Heart right ventricle (tissue), 16 donors: ENCODE results near the gene CD160. TPM values are rescaled to one million over a fixed set of nuclear protein-coding genes. Genes with fewer than 3 reads are reported as not detected.

Experiments
- ATAC-seq, 8 donors: fragments of 200-7000 bp; cut with Tn5 transposase; one replicate each; pipeline ENCODE4 v1.9.1; 2020; ENCODE audit warnings: mild to moderate bottlenecking in 8 of 8, moderate library complexity in 8 of 8, moderate number of reproducible peaks in 1 of 8
- DNase-seq, 2 donors: peaks; one replicate each; pipeline ENCODE4 v3.0.0-alpha.2; 2020
- H3K27ac ChIP-seq, 10 donors: fragments of 200-600 bp; sonication (generic) in 2 of 10; one replicate each; pipeline versions ENCODE4 v1.5.0 to v1.8.0; 2020 to 2022; ENCODE audit warnings: mild to moderate bottlenecking in 3 of 10
- H3K27me3 ChIP-seq, 7 donors: fragments of 200-600 bp; one replicate each; pipeline ENCODE4 v1.8.0; 2021 to 2022; ENCODE audit warnings: mild to moderate bottlenecking in 2 of 7
- H3K36me3 ChIP-seq, 9 donors: fragments of 200-600 bp; sonication (generic) in 1 of 9; one replicate each; pipeline versions ENCODE4 v1.5.0 to v1.8.0; 2020 to 2022; ENCODE audit warnings: mild to moderate bottlenecking in 2 of 9
- H3K4me1 ChIP-seq, 9 donors: fragments of 200-600 bp; sonication (generic) in 1 of 9; one replicate each; pipeline versions ENCODE4 v1.5.0 to v1.8.0; 2020 to 2022; ENCODE audit warnings: mild to moderate bottlenecking in 4 of 9
- H3K4me3 ChIP-seq, 10 donors: fragments of 200-600 bp; sonication (generic) in 2 of 10; one replicate each; pipeline versions ENCODE4 v1.5.0 to v1.8.0; 2020 to 2022; ENCODE audit warnings: mild to moderate bottlenecking in 7 of 10, moderate library complexity in 2 of 10
- H3K9me3 ChIP-seq, 11 donors: fragments of 200-600 bp in 10 of 11; sonication (generic) in 2 of 11; one replicate each; pipeline versions ENCODE4 v1.5.0 to v1.8.0; 2013 to 2022; ENCODE audit warnings: mild to moderate bottlenecking in 2 of 11, control low read depth in 1 of 11, moderate library complexity in 1 of 11
- CTCF ChIP-seq, 9 donors: fragments of 200-600 bp; sonication (generic) in 2 of 9; IDR thresholded peaks; one replicate each; pipeline versions ENCODE4 v1.5.0 to v1.8.0; 2021 to 2022; ENCODE audit warnings: antibody characterized with exemption in 9 of 9, mild to moderate bottlenecking in 5 of 9, moderate library complexity in 1 of 9
- WGBS, 2 donors: extraction: QIAGEN DNeasy Blood & Tissue Kit; methylation state at CpG; one replicate each; pipeline ENCODE4 v1.1.7; 2013; ENCODE audit warnings: inconsistent platforms in 1 of 2; 5-methylcytosine and 5-hydroxymethylcytosine counted together
- intact Hi-C, 10 donors: fragments of 100-400 bp; cut with DNase I; formaldehyde crosslinking; loops; one replicate each; pipeline versions ENCODE4 v1.11.1 to v1.14.2; 2022
- polyA plus RNA-seq, 2 donors: library from polyadenylated mRNA; stranded (reverse); fragments of 200-250 nt; gene quantifications; one replicate each; pipeline ENCODE4 v1.2.3, GENCODE V29; 2013
- total RNA-seq, 10 donors: library from RNA; stranded (reverse); fragmentation: NEBNext Ultra II Directional in 3 of 10; extraction: Animal tissue kit (Norgen Biotek cat#: 25700) in 3 of 10; gene quantifications; one replicate each; pipeline versions ENCODE4 v1.2.1 to v1.2.4, GENCODE V29; 2021 to 2023
- donor health status: Arrhythmogenic right ventricular cardiomyopathy.
- donor health status: ischemic (EF 13 %, LVEDD 7.1; RV severe dilation, severe dysfunction).
- donor health status: healthy with polysubstance abuse.
- donor health status: DM: no; HTN: yes; CAD: no.
- donor health status: DM: no; HTN: no; CAD: no.
- donor health status: ischemic (EF 25% LVEDD 6.9; RV normal size, moderate dysfunction).
- donor health status: ischemic (EF 25% LVEDD 5.7; RV mildly dilated, moderate dysfunction).
- donor health status: healthy.
- donor health status: DM: yes; HTN: yes; CAD: no.
- donor health status: Ischemic cardiomyopathy.
- donor health status: ischemic (EF 35%, LVEDD 5.7; RV mildly dilated, moderate dysfunction).
- donor health status: nonischemic (EF 11% LVEDD 7.7; RV severe dilation, severe dysfunction).
- donor health status: DM: yes; HTN: yes; CAD: no.
- donor health status: PGD.
- donor health status: ischemic (EF 29% LVEDD 5.4; RV normal size, mild dysfunction).
- donor health status: nonischemic (EF 23%, LVEDD 6.1; RV moderate dilation, normal function).

CD160 gene
- total and polyA plus RNA-seq, 12 donors: 0.03 to 0.58 (median 0.18) TPM; not detected in 9

- DNase-seq: no peak
- no peak overlapping the region for H3K27ac ChIP-seq
- TF ChIP-seq CTCF (IDR thresholded peaks at IDR 0.05): no peak
- no peaks in the 10 kb centered on the region for H3K9me3 ChIP-seq
- peaks cover 0 to 23% (median 0%) of the 10 kb centered on the region in 9 donors for H3K4me1 ChIP-seq
- H3K36me3 ChIP-seq: peaks cover 0 to 100% (median 96%) of the 10 kb centered on the region in 9 donors
- no peak overlapping the region for H3K4me3 ChIP-seq
- 90 to 92% methylated on average over 9 of the region's 9 CpGs for WGBS, 2 donors
- ATAC-seq: no peak
- intact Hi-C loops: no loop called here
- no peaks in the 10 kb centered on the region for H3K27me3 ChIP-seq
Measured at GRCh38 chr1:145747398-145748247, 28.3 kb downstream of the CD160 start.

GRCh38 chr1:145750426-145750825, 31.1 kb downstream of the CD160 start:
- H3K4me1 ChIP-seq: peaks cover 0 to 23% (median 0%) of the 10 kb centered on the region in 9 donors
- no peak for DNase-seq
- intact Hi-C loops: loop anchor here in 1 of 10 donors (2.0 kb wide), 1 partner anchor 40 kb away; no protein-coding TSS in a partner anchor
- peaks cover 0 to 96% (median 76%) of the 10 kb centered on the region in 9 donors for H3K36me3 ChIP-seq
- no peak overlapping the region for H3K27ac ChIP-seq
- no peaks in the 10 kb centered on the region for H3K9me3 ChIP-seq
- H3K4me3 ChIP-seq: no peak overlapping the region
- TF ChIP-seq CTCF (IDR thresholded peaks at IDR 0.05): no peak
- WGBS, 2 donors: 76 to 81% methylated on average over 5 of the region's 5 CpGs
- ATAC-seq: no peak
- no peaks in the 10 kb centered on the region for H3K27me3 ChIP-seq

- intact Hi-C loops: loop anchor here in 1 of 10 donors (2.0 kb wide), 1 partner anchor 41 kb away; no protein-coding TSS in a partner anchor
- no peak for TF ChIP-seq CTCF (IDR thresholded peaks at IDR 0.05)
- ATAC-seq (no peak), DNase-seq (no peak)
- Histone ChIP-seq H3K4me1 (peaks cover 0 to 23% (median 0%) of the 10 kb centered on the region in 9 donors), H3K27ac (peak overlapping the region in 1 of 10 donors; percentile 22), H3K27me3 (no peaks in the 10 kb centered on the region), H3K4me3 (no peak overlapping the region), H3K36me3 (peaks cover 0 to 96% (median 66%) of the 10 kb centered on the region in 9 donors), H3K9me3 (no peaks in the 10 kb centered on the region)
- 82 to 83% methylated on average over 5 of the region's 5 CpGs for WGBS, 2 donors
Measured at GRCh38 chr1:145751491-145752037, 32.3 kb downstream of the CD160 start.

GRCh38 chr1:145757420-145757819, 38.1 kb downstream of the CD160 start:
- H3K36me3 ChIP-seq: peaks cover 0 to 92% (median 20%) of the 10 kb centered on the region in 9 donors
- no peaks in the 10 kb centered on the region for H3K27me3 ChIP-seq
- intact Hi-C loops: no loop called here
- H3K9me3 ChIP-seq: peaks cover 0 to 14% (median 0%) of the 10 kb centered on the region in 11 donors
- ATAC-seq (no peak), DNase-seq (no peak)
- H3K27ac ChIP-seq: no peak overlapping the region
- peaks cover 0 to 30% (median 7%) of the 10 kb centered on the region in 9 donors for H3K4me1 ChIP-seq
- TF ChIP-seq CTCF (IDR thresholded peaks at IDR 0.05): no peak
- 97 to 99% methylated on average over 2 of the region's 2 CpGs for whole genome bisulfite sequencing, 2 donors
- H3K4me3 ChIP-seq: no peak overlapping the region
